Keratinocyte (primary cell): ENCODE data around the gene CDH16. TPM values are rescaled to one million over a fixed set of nuclear protein-coding genes. Genes with fewer than 3 reads are reported as not detected.

Experiments
- DNase-seq: peaks from one replicate; pipeline ENCODE4 v3.0.0-alpha.2; 2011; ENCODE audit warnings: low read depth, missing footprints, low spot score
- FAIRE-seq: peaks from 2 replicates; lab custom pipeline; 2011; peaks lifted over from hg19 to GRCh38; lab: Jason Lieb, UNC
- H2AFZ ChIP-seq: 2 replicates; pipeline ENCODE4 v1.6.0; 2012; ENCODE audit warnings: low read length, control low read depth, inconsistent platforms; ENCODE audit not compliant: control insufficient read depth
- H3K27ac ChIP-seq: 2 replicates; pipeline ENCODE4 v1.5.1; 2011; ENCODE audit warnings: low read length; ENCODE audit not compliant: control insufficient read depth, insufficient read depth
- H3K27me3 ChIP-seq: 3 replicates; pipeline ENCODE4 v1.6.0; 2011; ENCODE audit warnings: low read length; ENCODE audit not compliant: control insufficient read depth, insufficient read depth; ENCODE audit errors: extremely low read depth
- H3K36me3 ChIP-seq, 2 experiments: 2 replicates in 1 of 2; 3 replicates in 1 of 2; pipeline ENCODE4 v1.5.1; 2011; ENCODE audit warnings: low read length in 2 of 2, mild to moderate bottlenecking in 1 of 2; ENCODE audit not compliant: control insufficient read depth in 2 of 2, insufficient read depth in 2 of 2; ENCODE audit errors: extremely low read depth in 1 of 2
- H3K4me1 ChIP-seq: 3 replicates; pipeline ENCODE4 v1.5.1; 2011; ENCODE audit warnings: low read length; ENCODE audit not compliant: control insufficient read depth, insufficient read depth; ENCODE audit errors: extremely low read depth
- H3K4me2 ChIP-seq: 3 replicates; pipeline ENCODE4 v1.6.0; 2011; ENCODE audit warnings: low read depth, low read length; ENCODE audit not compliant: control insufficient read depth, insufficient read depth; ENCODE audit errors: extremely low read depth
- H3K4me3 ChIP-seq, 3 experiments: fragments of 200-600 bp in 1 of 3; sonication (generic) in 1 of 3; 2 replicates in 2 of 3; 3 replicates in 1 of 3; pipeline ENCODE4 v1.5.1; 2011 to 2016; ENCODE audit warnings: low read length in 3 of 3, mild to moderate bottlenecking in 3 of 3, control low read depth in 2 of 3, inconsistent platforms in 1 of 3, low read depth in 1 of 3, mixed read lengths in 1 of 3, mixed run types in 1 of 3, moderate library complexity in 1 of 3; ENCODE audit not compliant: control insufficient read depth in 2 of 3, insufficient read depth in 2 of 3; ENCODE audit errors: extremely low read depth in 1 of 3
- H3K79me2 ChIP-seq: 2 replicates; pipeline ENCODE4 v1.6.0; 2012; ENCODE audit warnings: low read length; ENCODE audit not compliant: control insufficient read depth, insufficient read depth
- H3K9ac ChIP-seq: 3 replicates; pipeline ENCODE4 v1.6.0; 2011; ENCODE audit warnings: low read length; ENCODE audit not compliant: control insufficient read depth, insufficient read depth; ENCODE audit errors: extremely low read depth
- H3K9me1 ChIP-seq: 3 replicates; pipeline ENCODE4 v1.6.0; 2011; ENCODE audit warnings: low read length; ENCODE audit not compliant: control insufficient read depth, insufficient read depth; ENCODE audit errors: extremely low read depth
- H3K9me3 ChIP-seq: 2 replicates; pipeline ENCODE4 v1.5.1; 2012; ENCODE audit warnings: low read depth, low read length; ENCODE audit not compliant: control insufficient read depth
- H4K20me1 ChIP-seq: 3 replicates; pipeline ENCODE4 v1.6.0; 2011; ENCODE audit warnings: low read length; ENCODE audit not compliant: control insufficient read depth, insufficient read depth; ENCODE audit errors: extremely low read depth
- CTCF ChIP-seq, 3 experiments: IDR thresholded peaks in 1 of 3; conservative IDR thresholded peaks in 1 of 3; optimal IDR thresholded peaks in 1 of 3; 2 replicates in 2 of 3; 3 replicates in 1 of 3; pipeline versions ENCODE3 to v1.5.1; 2011; ENCODE audit warnings: low read length in 3 of 3, mild to moderate bottlenecking in 3 of 3, moderate library complexity in 2 of 3, control low read depth in 1 of 3, inconsistent platforms in 1 of 3; ENCODE audit not compliant: insufficient read depth in 2 of 3; ENCODE audit errors: extremely low read depth in 1 of 3
- EZH2 ChIP-seq: IDR thresholded peaks from one replicate; pipeline ENCODE4 v1.6.1; 2012; ENCODE audit warnings: inconsistent platforms, mild to moderate bottlenecking, low read length, moderate library complexity
- dilution Hi-C: fragments of 300-500 bp; cut with MboI; formaldehyde crosslinking; loops from one replicate; pipeline ENCODE4 v1.7.0; 2020; ENCODE audit warnings: low sequenced_read_pairs; ENCODE audit not compliant: extremely low pct_ligation_motif_present
- polyA plus RNA-seq, 5 experiments: library from polyadenylated mRNA; depleted of rRNA in 3 of 5; stranded (reverse) in 3 of 5; stranded (forward) in 1 of 5; unstranded in 1 of 5; fragments of >200 nt; gene quantifications; 1 replicate in 1 of 5; 2 replicates in 3 of 5; 3 replicates in 1 of 5; pipeline versions ENCODE4 v1.2.1 to v1.2.3, GENCODE V29; 2011 to 2012; ENCODE audit warnings: missing spikeins in 2 of 5, low read depth in 1 of 5, low replicate concordance in 1 of 5

The CDH16 gene
- polyA plus RNA-seq, 1 donor (not counting 4 experiments of a cell fraction or from before 2014, with no cell fraction given): 0.45 TPM

- peaks cover 0 to 1% of the 10 kb centered on the region in 2 experiments for H3K36me3 ChIP-seq
- H4K20me1 ChIP-seq: no peaks in the 10 kb centered on the region
- H3K4me3 ChIP-seq: no peak overlapping the region
- H3K27me3 ChIP-seq: no peaks in the 10 kb centered on the region
- no peaks in the 10 kb centered on the region for H3K9me1 ChIP-seq
- H3K4me2 ChIP-seq: no peak overlapping the region
- FAIRE-seq: no peak
- no peak overlapping the region for H3K9ac ChIP-seq
- no peak for TF ChIP-seq EZH2
- TF ChIP-seq CTCF (optimal IDR thresholded peaks at IDR 0.05 in 1 of 3, IDR thresholded peaks at IDR 0.05 in 1 of 3, conservative IDR thresholded peaks at IDR 0.05 in 1 of 3; ENCODE audit: extremely low read depth in 1 of 3, insufficient read depth in 2 of 3, low read length in 3 of 3): no peak
- H3K27ac ChIP-seq: no peak overlapping the region
- no peaks in the 10 kb centered on the region for H3K9me3 ChIP-seq
- DNase-seq: no peak
- peaks cover 3% of the 10 kb centered on the region for H3K4me1 ChIP-seq
- H2AFZ ChIP-seq: no peak overlapping the region
- no peaks in the 10 kb centered on the region for H3K79me2 ChIP-seq
- dilution Hi-C loops: no loop called here
Observed at GRCh38 chr16:66961914-66962313, 43.2 kb upstream of the CDH16 start.

DNA sequence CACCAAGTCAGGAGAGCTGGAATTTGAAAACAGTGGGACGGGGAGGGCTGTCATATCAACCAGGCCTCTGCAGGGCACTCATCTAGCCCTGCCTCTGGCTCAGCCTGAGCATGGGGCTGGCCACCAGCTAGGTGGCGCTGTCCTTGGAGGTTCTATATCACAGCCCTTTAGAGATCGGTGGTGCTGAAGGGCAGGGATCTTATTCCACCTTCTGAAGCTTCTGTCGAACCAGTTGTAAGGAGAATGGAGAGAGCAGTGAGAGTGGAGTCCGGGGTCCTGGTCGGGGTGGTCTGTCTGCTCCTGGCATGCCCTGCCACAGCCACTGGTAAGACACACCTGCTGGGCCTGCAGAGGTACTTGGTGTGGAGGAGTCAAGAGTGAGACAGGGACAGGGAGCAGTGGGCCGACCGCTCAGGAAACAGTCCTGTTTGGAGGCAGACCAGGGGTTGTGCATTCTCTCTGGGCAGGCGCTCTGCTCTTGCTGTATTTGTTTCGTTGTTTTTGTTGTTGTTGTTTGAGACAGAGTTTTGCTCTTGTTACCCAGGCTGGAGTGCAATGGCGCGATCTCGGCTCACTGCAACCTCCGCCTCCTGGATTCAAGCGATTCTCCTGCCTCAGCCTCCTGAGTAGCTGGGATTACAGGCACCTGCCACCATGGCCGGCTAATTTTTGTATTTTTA, 42.5 kb upstream of the CDH16 start, which contains the start of gene CES3:
TSS of gene CES3 (plus strand) at position 202 of the 680 bp plus-strand sequence. CDS start at position 244, 42 bp downstream.
- H3K27me3 ChIP-seq: no peaks in the 10 kb centered on the region
- H3K27ac ChIP-seq: no peak within 1 kb of the TSS
- H3K9me1 ChIP-seq: no peaks in the 10 kb centered on the region
- TF ChIP-seq CTCF (optimal IDR thresholded peaks at IDR 0.05 in 1 of 3, IDR thresholded peaks at IDR 0.05 in 1 of 3, conservative IDR thresholded peaks at IDR 0.05 in 1 of 3; ENCODE audit: extremely low read depth in 1 of 3, insufficient read depth in 2 of 3, low read length in 3 of 3) (peak; percentile 85 to 87 (median 86)), EZH2 (no peak)
- peaks cover 0 to 1% of the 10 kb centered on the region in 2 experiments for H3K36me3 ChIP-seq
- peaks cover 3% of the 10 kb centered on the region for H3K4me1 ChIP-seq
- DNase-seq (no peak), FAIRE-seq (peak; percentile 83)
- no peak within 1 kb of the TSS for H3K9ac ChIP-seq
- H3K79me2 ChIP-seq: no peaks in the 10 kb centered on the region
- dilution Hi-C loops: no loop called here
- no peak within 1 kb of the TSS for H3K4me2 ChIP-seq
- no peak within 1 kb of the TSS for H2AFZ ChIP-seq
- no peak within 1 kb of the TSS for H3K4me3 ChIP-seq
- no peaks in the 10 kb centered on the region for H3K9me3 ChIP-seq
- H4K20me1 ChIP-seq: no peaks in the 10 kb centered on the region
